Stimulated activated memory B cell treated with anti-CD40 and anti-IgM and Interleukin-4, amounts not matched to agents 10 μg/mL and 1 μg/mL and 100 μg/mL, for 72 hours (primary cell): ENCODE results near the gene GRK5.
"Not testable (repeated sequence)": the region's sequence is repeated elsewhere in the genome, so short reads cannot be mapped to it uniquely, and the experiment has no call there.

Experiments
- ATAC-seq: fragments of 150-1000 bp; cut with Tn5 transposase; 2 replicates; pipeline ENCODE4 v1.10.0; 2021
- H3K27ac Mint-ChIP-seq: one replicate; pipeline ENCODE4 v1.8.0; 2022; ENCODE audit warnings: mild to moderate bottlenecking, mixed read lengths
- H3K27me3 Mint-ChIP-seq: one replicate; pipeline ENCODE4 v1.8.0; 2022; ENCODE audit warnings: mixed read lengths
- H3K36me3 Mint-ChIP-seq: one replicate; pipeline ENCODE4 v1.8.0; 2022; ENCODE audit warnings: mixed read lengths
- H3K4me1 Mint-ChIP-seq: one replicate; pipeline ENCODE4 v1.8.0; 2022; ENCODE audit warnings: mixed read lengths
- H3K4me3 Mint-ChIP-seq: one replicate; pipeline ENCODE4 v1.8.0; 2022; ENCODE audit warnings: mild to moderate bottlenecking, moderate library complexity, mixed read lengths
- H3K9me3 Mint-ChIP-seq: one replicate; pipeline ENCODE4 v1.8.0; 2022; ENCODE audit warnings: mixed read lengths

The GRK5 gene

DNA sequence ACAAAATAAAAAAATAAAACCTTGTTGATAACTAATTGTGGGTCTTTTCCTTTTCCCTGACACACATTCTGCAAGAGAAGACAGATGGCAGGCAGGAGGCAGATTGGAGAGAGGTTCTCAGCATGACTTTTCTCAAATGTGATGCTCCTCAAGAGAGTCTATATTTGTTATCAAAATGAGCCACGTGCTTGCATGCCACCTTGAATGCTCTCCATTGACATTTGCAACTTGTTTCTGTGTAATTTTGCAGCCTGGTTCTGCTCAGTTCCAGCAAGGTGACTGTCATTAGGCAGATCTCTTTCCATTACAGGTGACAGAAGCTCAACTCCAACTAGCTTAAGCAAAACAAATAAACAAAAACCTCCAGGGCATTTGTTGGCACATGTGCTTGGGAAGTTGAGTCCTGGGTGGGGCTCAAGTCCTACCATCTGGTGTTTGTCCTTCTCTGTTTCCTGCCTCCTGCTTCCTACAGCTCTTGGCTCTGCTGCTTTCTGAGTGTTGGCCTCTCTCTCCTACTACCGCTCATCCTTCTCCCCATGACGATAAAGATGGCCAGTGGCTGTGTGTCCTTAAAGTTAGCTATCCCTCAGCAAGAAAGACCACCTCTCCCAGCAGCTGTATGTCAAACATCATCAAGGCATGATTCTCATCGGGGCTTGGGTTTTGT is 56.7 kb downstream of the GRK5 start:
- Mint-ChIP-seq H3K9me3 (peaks cover 2% of the 10 kb centered on the region), H3K27ac (peak overlapping the region; percentile 63), H3K4me1 (peaks cover 27% of the 10 kb centered on the region), H3K36me3 (no peaks in the 10 kb centered on the region), H3K4me3 (no peak overlapping the region), H3K27me3 (no peaks in the 10 kb centered on the region)
- ATAC-seq: no peak

- H3K27ac Mint-ChIP-seq: peak overlapping the region; percentile 63
- no peaks in the 10 kb centered on the region for H3K36me3 Mint-ChIP-seq
These were observed 58.3 kb downstream of the GRK5 start for GRCh38 chr10:119265691-119266090.

DNA sequence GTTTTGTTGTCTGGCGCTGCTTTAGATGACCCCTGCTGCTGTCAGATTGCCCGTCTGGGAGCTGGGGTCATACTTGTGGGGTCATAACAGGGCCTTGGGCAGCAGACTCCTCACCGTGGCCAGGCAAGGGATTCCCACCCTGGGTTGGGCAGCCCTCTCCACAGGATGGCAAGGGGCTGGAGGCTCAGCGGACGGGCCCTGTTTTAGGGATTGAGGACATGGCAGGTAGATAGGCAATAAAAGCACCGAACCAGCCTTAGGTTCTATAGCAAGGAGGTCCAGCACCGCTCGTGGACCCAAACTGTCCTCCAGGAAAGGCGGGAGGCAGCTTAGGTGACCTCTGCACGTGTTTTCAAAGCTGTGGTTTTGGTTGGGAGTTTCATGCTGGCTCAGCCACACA is 60.0 kb downstream of the GRK5 start:
- peaks cover 54% of the 10 kb centered on the region for H3K4me1 Mint-ChIP-seq
- H3K36me3 Mint-ChIP-seq: no peaks in the 10 kb centered on the region

More at GRCh38 chr10:119265691-119266090, 58.3 kb downstream of the GRK5 start:
- H3K4me3 Mint-ChIP-seq: no peak overlapping the region
- H3K9me3 Mint-ChIP-seq: peaks cover 2% of the 10 kb centered on the region
- H3K4me1 Mint-ChIP-seq: peaks cover 37% of the 10 kb centered on the region
- no peaks in the 10 kb centered on the region for H3K27me3 Mint-ChIP-seq
- ATAC-seq: no peak

DNA sequence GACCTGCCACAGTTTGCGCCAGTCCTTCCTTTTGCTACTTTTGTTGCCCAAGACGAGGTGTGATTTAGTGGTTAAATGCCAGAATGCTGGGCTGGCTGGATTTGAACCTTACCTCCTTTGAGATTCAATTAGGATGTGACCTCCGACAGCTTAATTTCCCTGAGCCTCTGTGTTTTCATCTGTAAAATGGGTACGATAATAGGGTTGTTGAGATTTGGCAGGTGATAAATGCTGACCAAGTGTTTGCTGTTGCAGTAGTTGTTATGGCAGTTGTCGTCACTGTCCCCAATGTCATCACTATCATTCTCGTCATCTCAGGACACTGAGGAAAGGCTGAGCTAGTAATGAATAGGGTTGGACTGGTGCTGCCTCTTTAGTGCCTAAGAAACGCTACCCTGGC is 61.1 kb downstream of the GRK5 start:
- Mint-ChIP-seq H3K27me3 (no peaks in the 10 kb centered on the region), H3K4me3 (no peak overlapping the region), H3K36me3 (no peaks in the 10 kb centered on the region), H3K9me3 (no peaks in the 10 kb centered on the region), H3K4me1 (peaks cover 65% of the 10 kb centered on the region), H3K27ac (peak overlapping the region; percentile 92)
- no peak for ATAC-seq

More for the DNA sequence above, 60.0 kb downstream of the GRK5 start:
- ATAC-seq: no peak
- no peaks in the 10 kb centered on the region for H3K27me3 Mint-ChIP-seq
- no peak overlapping the region for H3K4me3 Mint-ChIP-seq
- peak overlapping the region; percentile 92 for H3K27ac Mint-ChIP-seq
- no peaks in the 10 kb centered on the region for H3K9me3 Mint-ChIP-seq

DNA sequence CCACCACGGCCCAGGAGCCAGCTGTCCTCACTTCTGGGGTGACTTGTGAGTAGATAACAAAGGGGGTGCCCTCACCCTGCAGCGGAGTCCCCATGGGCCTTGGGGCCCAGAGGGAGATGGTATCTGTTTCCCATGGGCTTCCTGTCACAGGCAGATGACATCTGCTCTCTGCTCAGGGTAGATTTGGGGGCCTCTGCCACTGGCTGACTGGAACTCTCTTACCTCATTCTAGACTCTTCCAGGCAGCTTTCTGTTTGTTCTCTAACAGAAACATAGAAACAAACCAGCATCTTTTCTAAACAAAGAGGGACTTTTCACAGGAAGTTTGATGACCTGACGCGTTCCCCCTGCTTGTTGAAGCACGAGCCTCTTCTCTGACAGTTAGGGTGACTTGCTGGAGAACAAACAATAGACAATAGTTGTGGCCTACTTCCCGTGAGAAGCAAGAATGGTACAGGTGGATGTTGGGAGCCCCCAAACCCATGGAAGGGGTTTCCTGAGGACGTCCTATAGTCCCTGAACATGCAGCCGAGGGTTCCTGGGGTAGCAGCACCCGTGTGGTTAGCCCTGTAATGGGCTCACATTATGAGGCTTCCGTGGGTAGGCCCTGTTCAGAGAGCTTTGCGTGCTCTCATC is 61.6 kb downstream of the GRK5 start:
- H3K27ac Mint-ChIP-seq: peak overlapping the region; percentile 92
- no peaks in the 10 kb centered on the region for H3K9me3 Mint-ChIP-seq
- H3K4me3 Mint-ChIP-seq: no peak overlapping the region
- H3K4me1 Mint-ChIP-seq: peaks cover 69% of the 10 kb centered on the region
- no peaks in the 10 kb centered on the region for H3K27me3 Mint-ChIP-seq
- H3K36me3 Mint-ChIP-seq: no peaks in the 10 kb centered on the region
- ATAC-seq: peak; percentile 90

DNA sequence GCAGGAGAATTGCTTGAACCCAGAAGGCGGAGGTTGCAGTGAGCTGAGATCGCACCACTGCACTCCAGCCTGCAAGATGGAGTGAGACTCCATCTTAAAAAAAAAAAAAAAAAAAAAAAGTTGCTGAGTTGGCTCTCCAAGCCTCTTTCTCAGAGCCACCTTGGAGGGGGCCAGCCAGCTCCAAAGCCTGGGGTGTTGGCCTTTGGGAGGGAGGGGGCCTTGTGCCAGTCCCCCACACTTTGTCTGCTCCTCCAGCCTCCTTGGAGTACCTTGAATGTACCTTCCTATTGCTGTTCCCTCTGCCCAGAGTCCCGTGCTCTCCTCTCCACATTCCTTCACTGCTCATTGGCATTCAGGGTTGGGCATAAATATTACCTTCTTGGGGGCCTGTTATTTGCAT is 62.4 kb downstream of the GRK5 start:
- ATAC-seq: no peak
- Mint-ChIP-seq H3K27me3 (no peaks in the 10 kb centered on the region), H3K9me3 (no peaks in the 10 kb centered on the region), H3K36me3 (no peaks in the 10 kb centered on the region), H3K4me3 (peak overlapping the region; percentile 57), H3K27ac (peak overlapping the region; percentile 92), H3K4me1 (peaks cover 69% of the 10 kb centered on the region)

DNA sequence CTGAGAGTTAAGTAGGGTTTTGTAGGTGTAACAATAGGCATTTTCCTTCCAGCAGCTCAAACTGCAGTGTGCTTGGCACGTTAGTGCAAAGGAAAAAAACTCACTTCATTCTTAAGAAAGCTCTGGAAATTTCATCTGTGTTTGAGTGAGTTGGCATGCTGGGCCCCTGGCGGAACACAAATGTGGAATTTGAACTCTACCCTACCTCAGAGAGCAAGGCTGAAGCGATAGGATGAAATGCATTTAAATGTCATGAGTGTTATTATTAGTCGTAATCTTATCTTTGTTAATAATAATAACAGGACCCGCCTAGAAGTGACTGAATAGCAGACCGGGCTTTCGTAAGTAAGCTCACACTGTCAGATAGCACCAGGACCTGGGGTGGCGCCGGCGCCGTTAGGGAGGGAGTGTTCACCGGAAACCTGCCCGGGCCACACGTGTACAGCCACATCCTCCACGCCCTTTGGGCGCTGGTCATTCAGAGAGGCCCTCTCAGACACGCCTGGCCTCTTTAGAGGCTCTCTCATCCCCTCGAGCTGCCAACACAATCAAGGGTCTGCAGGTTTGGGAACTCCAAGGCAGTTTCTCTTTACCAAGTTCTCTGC is 63.5 kb downstream of the GRK5 start:
- no peaks in the 10 kb centered on the region for H3K27me3 Mint-ChIP-seq
- H3K27ac Mint-ChIP-seq: peak overlapping the region; percentile 92
- no peaks in the 10 kb centered on the region for H3K9me3 Mint-ChIP-seq
- ATAC-seq: peak; percentile 85
- H3K4me1 Mint-ChIP-seq: peaks cover 77% of the 10 kb centered on the region
- H3K4me3 Mint-ChIP-seq: peak overlapping the region; percentile 80
- H3K36me3 Mint-ChIP-seq: no peaks in the 10 kb centered on the region

GRCh38 chr10:119272338-119272734 is 65.0 kb downstream of the GRK5 start:
- not testable (repeated sequence) for ATAC-seq, H3K9me3 Mint-ChIP-seq, H3K4me3 Mint-ChIP-seq, H3K36me3 Mint-ChIP-seq, H3K27me3 Mint-ChIP-seq
- peak overlapping the region; percentile 92 for H3K27ac Mint-ChIP-seq
- H3K4me1 Mint-ChIP-seq: peaks cover 77% of the 10 kb centered on the region

DNA sequence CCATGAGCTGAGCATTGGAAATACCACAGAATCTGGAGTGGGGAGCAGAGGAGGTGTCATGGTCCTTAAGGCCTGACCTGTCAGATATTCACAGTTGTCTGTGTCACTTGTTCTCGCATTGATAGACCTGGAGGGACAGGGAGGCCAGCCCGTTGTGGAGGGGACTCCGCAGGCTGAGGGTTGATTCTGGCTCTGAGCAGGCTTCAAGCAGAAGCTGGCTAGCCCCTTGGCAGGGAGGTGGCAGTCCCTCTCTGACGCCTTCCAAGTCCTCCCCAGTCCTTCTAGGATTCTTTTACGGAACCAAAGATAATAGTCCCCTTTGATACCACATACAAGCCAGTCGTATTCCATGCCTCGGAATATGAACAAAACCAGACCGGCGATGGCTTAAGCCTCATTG is 65.4 kb downstream of the GRK5 start:
- Mint-ChIP-seq H3K27me3 (no peaks in the 10 kb centered on the region), H3K36me3 (peaks cover 7% of the 10 kb centered on the region), H3K4me1 (peaks cover 77% of the 10 kb centered on the region), H3K27ac (peak overlapping the region; percentile 92), H3K9me3 (no peaks in the 10 kb centered on the region), H3K4me3 (no peak overlapping the region)
- no peak for ATAC-seq

DNA sequence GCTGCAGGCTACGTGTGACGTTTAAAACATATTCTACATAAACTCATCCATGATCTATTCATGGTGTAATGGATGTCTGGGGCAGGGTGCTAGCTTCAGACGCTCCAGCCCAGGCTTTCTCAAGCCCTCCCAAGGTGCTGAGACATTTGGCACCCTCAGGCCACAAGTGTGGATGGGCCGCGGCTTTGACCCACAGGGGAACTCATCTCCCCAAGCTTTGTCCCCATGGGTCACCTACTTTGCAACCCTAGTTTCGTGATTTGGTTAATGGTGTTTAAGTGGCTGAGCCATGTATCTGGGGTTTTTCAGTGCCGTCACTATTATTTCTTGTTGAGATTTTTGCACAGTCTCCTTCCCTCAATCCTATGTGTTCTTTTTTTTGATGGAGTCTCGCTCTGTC is 66.0 kb downstream of the GRK5 start:
- ATAC-seq: no peak
- peaks cover 8% of the 10 kb centered on the region for H3K36me3 Mint-ChIP-seq
- peak overlapping the region; percentile 92 for H3K27ac Mint-ChIP-seq
- H3K4me1 Mint-ChIP-seq: peaks cover 78% of the 10 kb centered on the region
- H3K27me3 Mint-ChIP-seq: no peaks in the 10 kb centered on the region
- no peak overlapping the region for H3K4me3 Mint-ChIP-seq
- H3K9me3 Mint-ChIP-seq: no peaks in the 10 kb centered on the region

GRCh38 chr10:119274519-119275045 is 67.2 kb downstream of the GRK5 start:
- peaks cover 8% of the 10 kb centered on the region for H3K36me3 Mint-ChIP-seq
- no peak overlapping the region for H3K4me3 Mint-ChIP-seq
- H3K27ac Mint-ChIP-seq: peak overlapping the region; percentile 92
- H3K27me3 Mint-ChIP-seq: no peaks in the 10 kb centered on the region
- no peak for ATAC-seq
- peaks cover 79% of the 10 kb centered on the region for H3K4me1 Mint-ChIP-seq
- no peaks in the 10 kb centered on the region for H3K9me3 Mint-ChIP-seq

- Mint-ChIP-seq H3K36me3 (peaks cover 8% of the 10 kb centered on the region), H3K4me3 (no peak overlapping the region), H3K27ac (peak overlapping the region; percentile 92), H3K27me3 (no peaks in the 10 kb centered on the region), H3K4me1 (peaks cover 79% of the 10 kb centered on the region), H3K9me3 (no peaks in the 10 kb centered on the region)
- ATAC-seq: no peak
These were observed 67.7 kb downstream of the GRK5 start for GRCh38 chr10:119275085-119275484.

DNA sequence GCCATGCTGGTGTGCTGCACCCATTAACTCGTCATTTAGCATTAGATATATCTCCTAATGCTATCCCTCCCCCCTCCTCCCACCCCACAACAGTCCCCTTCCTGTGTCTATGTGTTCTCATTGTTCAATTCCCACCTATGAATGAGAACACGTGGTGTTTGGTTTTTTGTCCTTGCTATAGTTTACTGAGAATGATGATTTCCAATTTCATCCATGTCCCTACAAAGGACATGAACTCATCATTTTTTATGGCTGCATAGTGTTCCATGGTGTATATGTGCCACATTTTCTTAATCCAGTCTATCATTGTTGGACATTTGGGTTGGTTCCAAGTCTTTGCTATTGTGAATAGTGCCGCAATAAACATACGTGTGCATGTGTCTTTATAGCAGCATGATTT is 68.8 kb downstream of the GRK5 start:
- not testable (repeated sequence) for ATAC-seq, H3K27me3 Mint-ChIP-seq, H3K27ac Mint-ChIP-seq, H3K9me3 Mint-ChIP-seq, H3K4me3 Mint-ChIP-seq, H3K36me3 Mint-ChIP-seq
- H3K4me1 Mint-ChIP-seq: peaks cover 76% of the 10 kb centered on the region

- no peak for ATAC-seq
- no peaks in the 10 kb centered on the region for H3K9me3 Mint-ChIP-seq
- H3K36me3 Mint-ChIP-seq: peaks cover 8% of the 10 kb centered on the region
- no peaks in the 10 kb centered on the region for H3K27me3 Mint-ChIP-seq
- H3K4me3 Mint-ChIP-seq: no peak overlapping the region
- no peak overlapping the region for H3K27ac Mint-ChIP-seq
- peaks cover 73% of the 10 kb centered on the region for H3K4me1 Mint-ChIP-seq
These were observed 70.8 kb downstream of the GRK5 start for GRCh38 chr10:119278126-119278709.

DNA sequence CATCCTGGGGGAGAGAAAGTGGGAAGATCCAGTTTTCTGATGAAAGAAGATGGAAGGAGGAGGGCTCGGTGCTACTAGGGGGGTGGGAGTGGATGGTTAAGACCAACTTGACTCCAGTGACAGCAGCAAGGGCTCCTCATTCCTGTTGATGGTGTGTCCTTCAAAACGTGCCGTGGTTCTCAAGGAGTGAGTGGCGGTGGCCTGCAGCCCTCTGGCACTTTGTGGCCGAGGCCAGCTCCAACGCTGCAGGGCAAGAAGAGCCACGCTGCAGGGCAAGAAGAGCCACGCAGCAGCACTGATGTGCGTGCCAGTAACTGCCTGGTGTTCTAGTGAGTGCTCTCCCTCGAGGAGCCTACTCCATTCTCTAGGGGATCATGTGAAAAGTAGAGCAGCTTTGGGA is 72.1 kb downstream of the GRK5 start:
- Mint-ChIP-seq H3K27me3 (no peaks in the 10 kb centered on the region), H3K36me3 (peaks cover 8% of the 10 kb centered on the region), H3K4me1 (peaks cover 73% of the 10 kb centered on the region), H3K9me3 (no peaks in the 10 kb centered on the region), H3K4me3 (no peak overlapping the region), H3K27ac (peak overlapping the region; percentile 48)
- no peak for ATAC-seq
